ENCODE results near the gene RUFY4. TPM values are rescaled to one million over a fixed set of nuclear protein-coding genes. Genes with fewer than 3 reads are reported as not detected.
A peak's percentile ranks its signal among the peaks of the same experiment; 100 is the strongest.

RUFY4 gene
- total RNA-seq, 4 donors from 2014 or later = 0.25 TPM; not detected in 3

- H3K9me3 ChIP-seq = no peaks in the 10 kb centered on the region
- intact Hi-C loops (cut with DNase I; ENCODE audit: low total_unique reads) = loop anchor here (10.0 kb wide), 1 partner anchor 1343 kb away; no protein-coding TSS in a partner anchor
- ATAC-seq (no peak), DNase-seq (peak in 1 of 2 donors; percentile 8)
- no peaks in the 10 kb centered on the region for H3K36me3 ChIP-seq
- no peaks in the 10 kb centered on the region for H3K27me3 ChIP-seq
- H3K4me3 ChIP-seq = no peak overlapping the region
- no peak overlapping the region for H3K27ac ChIP-seq
- H3K4me1 ChIP-seq = peaks cover 48 to 53% of the 10 kb centered on the region in 2 donors
- TF ChIP-seq CTCF (IDR thresholded peaks at IDR 0.05 in 4 of 5, conservative IDR thresholded peaks at IDR 0.05 in 1 of 5) = no peak
- TF ChIP-seq POLR2A (IDR thresholded peaks at IDR 0.05) = no peak
- in situ Hi-C loops (cut with MboI; ENCODE audit: low sequenced_read_pairs in 4 of 4) = no loop called here
These were observed 41.4 kb upstream of the RUFY4 start for GRCh38 chr2:218027426-218028188.

- H3K27me3 ChIP-seq = no peaks in the 10 kb centered on the region
- in situ Hi-C loops (cut with MboI; ENCODE audit: low sequenced_read_pairs in 4 of 4) (no loop called here), intact Hi-C loops (cut with DNase I; ENCODE audit: low total_unique reads) (loop anchor here (10.0 kb wide), 1 partner anchor 1343 kb away; no protein-coding TSS in a partner anchor)
- H3K4me3 ChIP-seq = no peak overlapping the region
- H3K36me3 ChIP-seq = no peaks in the 10 kb centered on the region
- H3K9me3 ChIP-seq = no peaks in the 10 kb centered on the region
- peak overlapping the region in 1 of 4 donors; percentile 53 for H3K27ac ChIP-seq
- TF ChIP-seq POLR2A (IDR thresholded peaks at IDR 0.05) (no peak), CTCF (IDR thresholded peaks at IDR 0.05 in 4 of 5, conservative IDR thresholded peaks at IDR 0.05 in 1 of 5) (no peak)
- peaks cover 45 to 48% of the 10 kb centered on the region in 2 donors for H3K4me1 ChIP-seq
- ATAC-seq (no peak), DNase-seq (peak in 1 of 2 donors; percentile 7)
These were observed 40.9 kb upstream of the RUFY4 start for GRCh38 chr2:218028189-218028495.

- TF ChIP-seq CTCF (IDR thresholded peaks at IDR 0.05 in 4 of 5, conservative IDR thresholded peaks at IDR 0.05 in 1 of 5) (no peak), POLR2A (IDR thresholded peaks at IDR 0.05) (no peak)
- in situ Hi-C loops (cut with MboI; ENCODE audit: low sequenced_read_pairs in 4 of 4) (no loop called here), intact Hi-C loops (cut with DNase I; ENCODE audit: low total_unique reads) (loop anchor here (10.0 kb wide), 1 partner anchor 1344 kb away; no protein-coding TSS in a partner anchor)
- ATAC-seq (no peak), DNase-seq (peak in 1 of 2 donors; percentile 11)
- Histone ChIP-seq H3K36me3 (no peaks in the 10 kb centered on the region), H3K4me1 (peaks cover 42 to 45% of the 10 kb centered on the region in 2 donors), H3K27ac (peak overlapping the region in 1 of 4 donors; percentile 53), H3K4me3 (no peak overlapping the region), H3K27me3 (no peaks in the 10 kb centered on the region), H3K9me3 (no peaks in the 10 kb centered on the region)
These were observed 40.3 kb upstream of the RUFY4 start for GRCh38 chr2:218028562-218029348.

- Histone ChIP-seq H3K4me3 (no peak overlapping the region), H3K27ac (no peak overlapping the region), H3K27me3 (no peaks in the 10 kb centered on the region), H3K9me3 (no peaks in the 10 kb centered on the region), H3K36me3 (no peaks in the 10 kb centered on the region), H3K4me1 (peaks cover 36 to 37% of the 10 kb centered on the region in 2 donors)
- intact Hi-C loops (cut with DNase I; ENCODE audit: low total_unique reads) (loop anchor here (10.0 kb wide), 1 partner anchor 1345 kb away; no protein-coding TSS in a partner anchor), in situ Hi-C loops (cut with MboI; ENCODE audit: low sequenced_read_pairs in 4 of 4) (no loop called here)
- no peak for TF ChIP-seq CTCF (IDR thresholded peaks at IDR 0.05 in 4 of 5, conservative IDR thresholded peaks at IDR 0.05 in 1 of 5)
- no peak for TF ChIP-seq POLR2A (IDR thresholded peaks at IDR 0.05)
- ATAC-seq = no peak
- peak in 1 of 2 donors; percentile 5 for DNase-seq
These were observed 39.4 kb upstream of the RUFY4 start for GRCh38 chr2:218029366-218030360.
